Measurements from ENCODE around the gene APOBEC3G. TPM values are rescaled to one million over a fixed set of nuclear protein-coding genes. Genes with fewer than 3 reads are reported as not detected.
"Not testable (repeated sequence)": the region's sequence is repeated elsewhere in the genome, so short reads cannot be mapped to it uniquely, and the experiment has no call there.

Gene APOBEC3G
- polyA plus RNA-seq, 1 donor (not counting 4 experiments of a cell fraction or from before 2014, with no cell fraction given) = 7.8 TPM

GRCh38 chr22:39029227-39029626 lies 47.8 kb upstream of the APOBEC3G start:
- FAIRE-seq = no peak

DNA sequence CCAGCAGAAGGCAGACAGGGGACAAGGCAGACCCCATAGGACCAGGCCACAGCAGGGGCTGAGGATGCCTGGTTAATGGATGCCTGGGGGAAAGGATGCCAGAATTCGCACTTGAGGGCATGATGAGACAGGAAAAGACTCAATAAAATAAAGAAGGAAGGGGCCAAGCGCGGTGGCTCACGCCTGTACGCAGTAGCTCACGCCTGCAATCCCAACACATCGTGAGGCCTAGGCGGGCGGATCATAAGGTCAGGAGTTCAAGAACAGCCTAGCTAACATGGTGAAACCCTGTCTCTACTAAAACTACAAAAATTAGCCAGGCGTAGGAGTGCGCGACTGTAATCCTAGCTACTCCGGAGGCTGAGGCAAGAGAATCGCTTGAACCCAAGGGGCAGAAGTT lies 46.4 kb upstream of the APOBEC3G start:
- FAIRE-seq = no peak
- dilution Hi-C loops (cut with MboI; ENCODE audit: extremely low pct_ligation_motif_present, low sequenced_read_pairs) = no loop called here

More at GRCh38 chr22:39029227-39029626, 47.8 kb upstream of the APOBEC3G start:
- TF ChIP-seq CTCF (optimal IDR thresholded peaks at IDR 0.05 in 1 of 3, IDR thresholded peaks at IDR 0.05 in 1 of 3, conservative IDR thresholded peaks at IDR 0.05 in 1 of 3; ENCODE audit: extremely low read depth in 1 of 3, insufficient read depth in 2 of 3, low read length in 3 of 3) = no peak
- no peak for TF ChIP-seq EZH2 (IDR thresholded peaks at IDR 0.05; ENCODE audit: low read length)
- no peaks in the 10 kb centered on the region for H3K9me1 ChIP-seq (ENCODE audit: control insufficient read depth, extremely low read depth, insufficient read depth, low read length)
- no peaks in the 10 kb centered on the region for H3K9me3 ChIP-seq (ENCODE audit: control insufficient read depth, low read depth, low read length)
- H3K4me3 ChIP-seq (ENCODE audit: control insufficient read depth in 2 of 3, extremely low read depth in 1 of 3, insufficient read depth in 2 of 3, low read depth in 1 of 3, low read length in 3 of 3) = no peak overlapping the region
- no peak overlapping the region for H2AFZ ChIP-seq (ENCODE audit: control insufficient read depth, low read length)
- H3K4me2 ChIP-seq (ENCODE audit: control insufficient read depth, extremely low read depth, insufficient read depth, low read depth, low read length) = no peak overlapping the region
- H3K36me3 ChIP-seq (ENCODE audit: control insufficient read depth in 2 of 2, extremely low read depth in 1 of 2, insufficient read depth in 2 of 2, low read length in 2 of 2) = peaks cover 0 to 2% of the 10 kb centered on the region in 2 experiments
- no peaks in the 10 kb centered on the region for H4K20me1 ChIP-seq (ENCODE audit: control insufficient read depth, extremely low read depth, insufficient read depth, low read length)
- H3K4me1 ChIP-seq (ENCODE audit: control insufficient read depth, extremely low read depth, insufficient read depth, low read length) = no peaks in the 10 kb centered on the region
- no peak for DNase-seq (ENCODE audit: low read depth, low spot score)
- H3K79me2 ChIP-seq (ENCODE audit: control insufficient read depth, insufficient read depth, low read length) = no peaks in the 10 kb centered on the region
- H3K27ac ChIP-seq (ENCODE audit: control insufficient read depth, insufficient read depth, low read length) = no peak overlapping the region
- dilution Hi-C loops (cut with MboI; ENCODE audit: extremely low pct_ligation_motif_present, low sequenced_read_pairs) = no loop called here
- no peaks in the 10 kb centered on the region for H3K27me3 ChIP-seq (ENCODE audit: control insufficient read depth, extremely low read depth, insufficient read depth, low read length)
- H3K9ac ChIP-seq (ENCODE audit: control insufficient read depth, extremely low read depth, insufficient read depth, low read length) = no peak overlapping the region

GRCh38 chr22:39031434-39032295 lies 45.4 kb upstream of the APOBEC3G start:
- H4K20me1 ChIP-seq (ENCODE audit: control insufficient read depth, extremely low read depth, insufficient read depth, low read length); H3K27ac ChIP-seq (ENCODE audit: control insufficient read depth, insufficient read depth, low read length); H3K9ac ChIP-seq (ENCODE audit: control insufficient read depth, extremely low read depth, insufficient read depth, low read length); H3K4me1 ChIP-seq (ENCODE audit: control insufficient read depth, extremely low read depth, insufficient read depth, low read length); H3K79me2 ChIP-seq (ENCODE audit: control insufficient read depth, insufficient read depth, low read length); H3K36me3 ChIP-seq (ENCODE audit: control insufficient read depth in 2 of 2, extremely low read depth in 1 of 2, insufficient read depth in 2 of 2, low read length in 2 of 2); H3K9me3 ChIP-seq (ENCODE audit: control insufficient read depth, low read depth, low read length); H3K4me2 ChIP-seq (ENCODE audit: control insufficient read depth, extremely low read depth, insufficient read depth, low read depth, low read length); DNase-seq (ENCODE audit: low read depth, low spot score); dilution Hi-C loops (cut with MboI; ENCODE audit: extremely low pct_ligation_motif_present, low sequenced_read_pairs); FAIRE-seq; H2AFZ ChIP-seq (ENCODE audit: control insufficient read depth, low read length); H3K4me3 ChIP-seq (ENCODE audit: control insufficient read depth in 2 of 3, extremely low read depth in 1 of 3, insufficient read depth in 2 of 3, low read depth in 1 of 3, low read length in 3 of 3); H3K27me3 ChIP-seq (ENCODE audit: control insufficient read depth, extremely low read depth, insufficient read depth, low read length); H3K9me1 ChIP-seq (ENCODE audit: control insufficient read depth, extremely low read depth, insufficient read depth, low read length): not testable (repeated sequence)

More for the DNA sequence above, 46.4 kb upstream of the APOBEC3G start:
- no peak overlapping the region for H2AFZ ChIP-seq (ENCODE audit: control insufficient read depth, low read length)
- H3K79me2 ChIP-seq (ENCODE audit: control insufficient read depth, insufficient read depth, low read length) = no peaks in the 10 kb centered on the region
- H3K4me3 ChIP-seq (ENCODE audit: control insufficient read depth in 2 of 3, extremely low read depth in 1 of 3, insufficient read depth in 2 of 3, low read depth in 1 of 3, low read length in 3 of 3) = no peak overlapping the region
- H3K27ac ChIP-seq (ENCODE audit: control insufficient read depth, insufficient read depth, low read length) = no peak overlapping the region
- H3K9ac ChIP-seq (ENCODE audit: control insufficient read depth, extremely low read depth, insufficient read depth, low read length) = no peak overlapping the region
- no peaks in the 10 kb centered on the region for H4K20me1 ChIP-seq (ENCODE audit: control insufficient read depth, extremely low read depth, insufficient read depth, low read length)
- no peak overlapping the region for H3K4me2 ChIP-seq (ENCODE audit: control insufficient read depth, extremely low read depth, insufficient read depth, low read depth, low read length)
- TF ChIP-seq EZH2 (IDR thresholded peaks at IDR 0.05; ENCODE audit: low read length) (no peak), CTCF (optimal IDR thresholded peaks at IDR 0.05 in 1 of 3, IDR thresholded peaks at IDR 0.05 in 1 of 3, conservative IDR thresholded peaks at IDR 0.05 in 1 of 3; ENCODE audit: extremely low read depth in 1 of 3, insufficient read depth in 2 of 3, low read length in 3 of 3) (no peak)
- no peaks in the 10 kb centered on the region for H3K27me3 ChIP-seq (ENCODE audit: control insufficient read depth, extremely low read depth, insufficient read depth, low read length)
- no peaks in the 10 kb centered on the region for H3K4me1 ChIP-seq (ENCODE audit: control insufficient read depth, extremely low read depth, insufficient read depth, low read length)
- DNase-seq (ENCODE audit: low read depth, low spot score) = no peak
- H3K9me1 ChIP-seq (ENCODE audit: control insufficient read depth, extremely low read depth, insufficient read depth, low read length) = no peaks in the 10 kb centered on the region
- no peaks in the 10 kb centered on the region for H3K9me3 ChIP-seq (ENCODE audit: control insufficient read depth, low read depth, low read length)
- no peaks in the 10 kb centered on the region for H3K36me3 ChIP-seq (ENCODE audit: control insufficient read depth in 2 of 2, extremely low read depth in 1 of 2, insufficient read depth in 2 of 2, low read length in 2 of 2)

Measured in keratinocyte (primary cell).